ENCODE results near the gene CEP70.

DNA sequence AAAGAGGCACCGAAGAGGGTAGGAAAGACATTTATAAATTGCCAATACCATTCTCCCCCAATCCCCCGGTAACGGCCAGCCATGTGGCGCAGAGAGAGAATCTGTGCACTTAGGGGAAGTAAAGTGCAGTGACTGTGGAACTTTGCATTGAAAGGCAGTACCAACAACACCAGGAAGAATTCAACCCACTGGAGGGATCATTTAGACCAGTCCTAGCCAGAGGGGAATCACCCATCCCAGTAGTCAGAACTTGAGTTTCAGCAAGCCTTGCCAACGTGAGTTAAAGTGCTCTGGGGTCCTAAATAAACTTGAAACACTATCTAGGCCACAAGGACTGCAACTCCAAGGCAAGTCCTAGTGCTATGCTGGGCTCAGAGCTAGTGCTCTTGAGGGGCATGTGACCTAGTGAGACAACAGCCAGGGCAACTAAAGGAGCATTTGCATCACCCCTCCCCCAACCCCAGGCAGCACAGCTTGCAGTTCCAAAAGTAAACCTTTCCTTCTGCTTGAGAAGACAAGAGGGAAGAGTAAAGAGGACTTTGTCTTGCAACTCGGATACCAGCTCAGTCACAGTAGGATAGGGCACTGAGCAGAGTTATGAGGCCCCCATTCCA is 15.0 kb downstream of the CEP70 start:
- TF ChIP-seq, protein P1, sequence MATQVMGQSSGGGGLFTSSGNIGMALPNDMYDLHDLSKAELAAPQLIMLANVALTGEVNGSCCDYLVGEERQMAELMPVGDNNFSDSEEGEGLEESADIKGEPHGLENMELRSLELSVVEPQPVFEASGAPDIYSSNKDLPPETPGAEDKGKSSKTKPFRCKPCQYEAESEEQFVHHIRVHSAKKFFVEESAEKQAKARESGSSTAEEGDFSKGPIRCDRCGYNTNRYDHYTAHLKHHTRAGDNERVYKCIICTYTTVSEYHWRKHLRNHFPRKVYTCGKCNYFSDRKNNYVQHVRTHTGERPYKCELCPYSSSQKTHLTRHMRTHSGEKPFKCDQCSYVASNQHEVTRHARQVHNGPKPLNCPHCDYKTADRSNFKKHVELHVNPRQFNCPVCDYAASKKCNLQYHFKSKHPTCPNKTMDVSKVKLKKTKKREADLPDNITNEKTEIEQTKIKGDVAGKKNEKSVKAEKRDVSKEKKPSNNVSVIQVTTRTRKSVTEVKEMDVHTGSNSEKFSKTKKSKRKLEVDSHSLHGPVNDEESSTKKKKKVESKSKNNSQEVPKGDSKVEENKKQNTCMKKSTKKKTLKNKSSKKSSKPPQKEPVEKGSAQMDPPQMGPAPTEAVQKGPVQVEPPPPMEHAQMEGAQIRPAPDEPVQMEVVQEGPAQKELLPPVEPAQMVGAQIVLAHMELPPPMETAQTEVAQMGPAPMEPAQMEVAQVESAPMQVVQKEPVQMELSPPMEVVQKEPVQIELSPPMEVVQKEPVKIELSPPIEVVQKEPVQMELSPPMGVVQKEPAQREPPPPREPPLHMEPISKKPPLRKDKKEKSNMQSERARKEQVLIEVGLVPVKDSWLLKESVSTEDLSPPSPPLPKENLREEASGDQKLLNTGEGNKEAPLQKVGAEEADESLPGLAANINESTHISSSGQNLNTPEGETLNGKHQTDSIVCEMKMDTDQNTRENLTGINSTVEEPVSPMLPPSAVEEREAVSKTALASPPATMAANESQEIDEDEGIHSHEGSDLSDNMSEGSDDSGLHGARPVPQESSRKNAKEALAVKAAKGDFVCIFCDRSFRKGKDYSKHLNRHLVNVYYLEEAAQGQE (IDR thresholded peaks at IDR 0.05; ENCODE audit: insufficient read depth in 1 of 2, low read depth in 2 of 2, low read length in 1 of 2): no peak
- TF ChIP-seq, protein P2, sequence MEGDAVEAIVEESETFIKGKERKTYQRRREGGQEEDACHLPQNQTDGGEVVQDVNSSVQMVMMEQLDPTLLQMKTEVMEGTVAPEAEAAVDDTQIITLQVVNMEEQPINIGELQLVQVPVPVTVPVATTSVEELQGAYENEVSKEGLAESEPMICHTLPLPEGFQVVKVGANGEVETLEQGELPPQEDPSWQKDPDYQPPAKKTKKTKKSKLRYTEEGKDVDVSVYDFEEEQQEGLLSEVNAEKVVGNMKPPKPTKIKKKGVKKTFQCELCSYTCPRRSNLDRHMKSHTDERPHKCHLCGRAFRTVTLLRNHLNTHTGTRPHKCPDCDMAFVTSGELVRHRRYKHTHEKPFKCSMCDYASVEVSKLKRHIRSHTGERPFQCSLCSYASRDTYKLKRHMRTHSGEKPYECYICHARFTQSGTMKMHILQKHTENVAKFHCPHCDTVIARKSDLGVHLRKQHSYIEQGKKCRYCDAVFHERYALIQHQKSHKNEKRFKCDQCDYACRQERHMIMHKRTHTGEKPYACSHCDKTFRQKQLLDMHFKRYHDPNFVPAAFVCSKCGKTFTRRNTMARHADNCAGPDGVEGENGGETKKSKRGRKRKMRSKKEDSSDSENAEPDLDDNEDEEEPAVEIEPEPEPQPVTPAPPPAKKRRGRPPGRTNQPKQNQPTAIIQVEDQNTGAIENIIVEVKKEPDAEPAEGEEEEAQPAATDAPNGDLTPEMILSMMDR (IDR thresholded peaks at IDR 0.05): no peak
- TF ChIP-seq POLR2AphosphoS5 (IDR thresholded peaks at IDR 0.05; ENCODE audit: low read depth, low read length): no peak
- no peak for TF ChIP-seq SIN3A (IDR thresholded peaks at IDR 0.05; ENCODE audit: borderline replicate concordance, insufficient read depth, low read depth, low read length)
- no peak for TF ChIP-seq TCF7L2 (IDR thresholded peaks at IDR 0.05; ENCODE audit: low read depth, low read length)
